T-helper 1 cell treated with Interleukin-12 subunit alpha and Interleukin-12 subunit beta and Interleukin-4 antibody, amounts not matched to agents 30 ng/mL and 1 ng/mL, for 36 hours (primary cell): ENCODE measurements around the gene GAB1. TPM values are rescaled to one million over a fixed set of nuclear protein-coding genes. Genes with fewer than 3 reads are reported as not detected.

Experiments used
- intact Hi-C: fragments of 100-400 bp; cut with micrococcal nuclease; formaldehyde crosslinking; loops from one replicate; pipeline ENCODE4 v1.15.1; 2024
- total RNA-seq: library from RNA; stranded (reverse); gene quantifications from 2 replicates; pipeline ENCODE4 v1.2.3, GENCODE V29; 2022

The GAB1 gene
- total RNA-seq, 1 donor from 2014 or later, result 0.34 TPM

- intact Hi-C loops, result no loop called here
Measured at GRCh38 chr4:143477487-143477886, 140.8 kb downstream of the GAB1 start.

GRCh38 chr4:143481361-143481760 is 144.7 kb downstream of the GAB1 start:
- intact Hi-C loops, result no loop called here

GRCh38 chr4:143482840-143483239 is 146.2 kb downstream of the GAB1 start:
- intact Hi-C loops, result loop anchor here (1.0 to 2.0 kb wide), 2 partner anchors 84 to 1356 kb away; no protein-coding TSS in a partner anchor

GRCh38 chr4:143486314-143486713 is 149.6 kb downstream of the GAB1 start:
- intact Hi-C loops, result no loop called here

- intact Hi-C loops, result no loop called here
Measured at GRCh38 chr4:143488687-143489086, 152.0 kb downstream of the GAB1 start.

- intact Hi-C loops, result no loop called here
Measured at GRCh38 chr4:143489106-143489505, 152.4 kb downstream of the GAB1 start.

GRCh38 chr4:143498021-143498420 is 161.3 kb downstream of the GAB1 start:
- intact Hi-C loops, result no loop called here

- intact Hi-C loops, result no loop called here
Measured at GRCh38 chr4:143502231-143502630, 165.6 kb downstream of the GAB1 start.

- intact Hi-C loops, result no loop called here
Measured at GRCh38 chr4:143506031-143506430, 169.4 kb downstream of the GAB1 start.

GRCh38 chr4:143511906-143512305 is 175.2 kb downstream of the GAB1 start:
- intact Hi-C loops, result loop anchor here (2.0 to 10.0 kb wide), 7 partner anchors 105 to 1973 kb away; partner anchors contain the start of genes GAB1, INPP4B and SMAD1

- intact Hi-C loops, result loop anchor here (1.0 to 10.0 kb wide), 16 partner anchors 46 to 1972 kb away; partner anchors contain the start of genes ABCE1, ANAPC10, GAB1 and IL15
Measured at GRCh38 chr4:143512978-143513313, 176.3 kb downstream of the GAB1 start.

- intact Hi-C loops, result loop anchor here (1.0 to 10.0 kb wide), 16 partner anchors 46 to 1971 kb away; partner anchors contain the start of genes ABCE1, ANAPC10, GAB1 and IL15
Measured at GRCh38 chr4:143513314-143514168, 176.9 kb downstream of the GAB1 start, which contains the start of gene SMARCA5. Gene SMARCA5 (plus strand): TSS chr4:143513702. CDS start chr4:143513925, 223 bp downstream.

- intact Hi-C loops, result loop anchor here (5.0 to 10.0 kb wide), 5 partner anchors 103 to 1971 kb away; partner anchors contain the start of genes INPP4B and SMAD1
Measured at GRCh38 chr4:143514169-143514495, 177.5 kb downstream of the GAB1 start.

- intact Hi-C loops, result loop anchor here (5.0 to 10.0 kb wide), 5 partner anchors 103 to 1970 kb away; partner anchors contain the start of genes INPP4B and SMAD1
Measured at GRCh38 chr4:143514497-143514896, 177.8 kb downstream of the GAB1 start.

- intact Hi-C loops, result loop anchor here (1.0 to 10.0 kb wide), 6 partner anchors 10 to 1970 kb away; partner anchors contain the start of genes INPP4B and SMAD1
Measured at GRCh38 chr4:143514901-143515300, 178.2 kb downstream of the GAB1 start.

GRCh38 chr4:143515905-143516304 is 179.2 kb downstream of the GAB1 start:
- intact Hi-C loops, result loop anchor here (1.0 to 10.0 kb wide), 4 partner anchors 9 to 1969 kb away; partner anchors contain the start of genes INPP4B and SMAD1

GRCh38 chr4:143517764-143518163 is 181.1 kb downstream of the GAB1 start:
- intact Hi-C loops, result loop anchor here (10.0 kb wide), 3 partner anchors 673 to 1967 kb away; partner anchors contain the start of genes INPP4B and SMAD1

Other genes starting within 250 kb of the GAB1 start
- gene USP38, start 152.0 kb upstream of the GAB1 start, total RNA-seq, result 32.7 and 33.3 TPM in 2 replicates
- 44.9 and 50.2 TPM in 2 replicates for gene SMARCA5, start 176.8 kb downstream of the GAB1 start, total RNA-seq